ENCODE data around the gene UGT8. TPM values are rescaled to one million over a fixed set of nuclear protein-coding genes. Genes with fewer than 3 reads are reported as not detected.

Gene UGT8
- total and polyA plus RNA-seq, 2 of the 8 experiments (the other 6 are each of a cell fraction or from before 2014, with no cell fraction given), result 16.9 to 26.9 TPM

GRCh38 chr4:114658776-114659175, 60.2 kb downstream of the UGT8 start:
- Histone ChIP-seq H3K23me2 (ENCODE audit: low read depth, low read length) (no peaks in the 10 kb centered on the region), H2BK5ac (ENCODE audit: low read depth, low read length) (no peak overlapping the region), H3K27ac (ENCODE audit: low read depth, low read length) (no peak overlapping the region), H4K91ac (replicated peaks; ENCODE audit: insufficient read length, low read length) (no peak overlapping the region), H3K18ac (ENCODE audit: extremely low read depth, low read length) (no peak overlapping the region), H3K56ac (replicated peaks; ENCODE audit: insufficient read length, low read depth, low read length) (no peak overlapping the region), H4K8ac (ENCODE audit: extremely low read depth, insufficient read depth, low read length) (no peak overlapping the region), H4K20me1 (replicated peaks in 1 of 2; ENCODE audit: control insufficient read depth in 1 of 2, insufficient read depth in 2 of 2, low read length in 2 of 2) (peaks cover 0 to 2% of the 10 kb centered on the region in 2 experiments), H3K27me3 (replicated peaks in 1 of 4; ENCODE audit: control insufficient read depth in 3 of 4, extremely low read depth in 1 of 4, insufficient read depth in 3 of 4, low read length in 3 of 4) (no peaks in the 10 kb centered on the region), H3K4me2 (ENCODE audit: insufficient read depth in 1 of 2, low read depth in 2 of 2, low read length in 2 of 2) (no peak overlapping the region), H3K79me2 (ENCODE audit: control insufficient read depth in 1 of 2, insufficient read depth in 2 of 2, low read length in 2 of 2) (peaks cover 0 to 46% of the 10 kb centered on the region in 2 experiments; a peak in 2 of 4 replicates), H2BK120ac (replicated peaks; ENCODE audit: low read depth, low read length) (no peak overlapping the region), H3K4ac (replicated peaks; ENCODE audit: insufficient read length, low read depth, low read length) (no peak overlapping the region), H4K5ac (ENCODE audit: insufficient read length, low read depth, low read length) (peak overlapping the region; percentile 9), H3K36me3 (ENCODE audit: control insufficient read depth in 2 of 4, insufficient read depth in 4 of 4, low read length in 3 of 4) (no peaks in the 10 kb centered on the region), H3K4me3 (ENCODE audit: extremely low read depth in 1 of 4, insufficient read depth in 2 of 4, low read depth in 3 of 4, low read length in 4 of 4) (no peak overlapping the region), H3K14ac (ENCODE audit: insufficient read length) (no peak overlapping the region), H2BK15ac (ENCODE audit: low read length) (no peak overlapping the region), H3K23ac (ENCODE audit: insufficient read length) (no peak overlapping the region), H2AK5ac (ENCODE audit: low read depth, low read length) (no peak overlapping the region), H2AFZ (ENCODE audit: low read length) (no peak overlapping the region), H2BK12ac (ENCODE audit: low read depth, low read length) (no peak overlapping the region), H3K4me1 (replicated peaks in 1 of 4; ENCODE audit: control insufficient read depth in 3 of 4, insufficient read depth in 4 of 4, low read length in 3 of 4) (peaks cover 0 to 8% (median 1%) of the 10 kb centered on the region in 4 experiments; a peak in 3 of 7 replicates), H3K9ac (replicated peaks in 1 of 4; ENCODE audit: extremely low read depth in 1 of 4, low read depth in 3 of 4, low read length in 3 of 4) (no peak overlapping the region), H3K9me3 (ENCODE audit: insufficient read depth in 2 of 2, low read depth in 1 of 2, low read length in 1 of 2) (no peaks in the 10 kb centered on the region), H3K79me1 (ENCODE audit: low read depth, low read length) (no peaks in the 10 kb centered on the region; the same call in 1 of the 2 replicates), H2BK20ac (ENCODE audit: low read length) (no peak overlapping the region)
- FAIRE-seq, result no peak
- POLR2A ChIA-PET (ENCODE audit: partially characterized antibody), result no interaction called here
- WGBS, 2 experiments (ENCODE audit: extremely low coverage in 1 of 2, insufficient coverage in 1 of 2, insufficient read length in 1 of 2, insufficient replicate concordance in 2 of 2, low coverage in 1 of 2, low lambda C conversion rate in 2 of 2, missing lambda C conversion rate in 1 of 2), result 90% methylated on average over 4 of the region's 4 CpGs; no CpG with 5 or more reads in 1 of the 2 experiments
- CTCF ChIA-PET (ENCODE audit: partially characterized antibody), result interaction anchor here (0.6 to 2.0 kb wide), 30 partner anchors 9 to 274 kb away, joined by 3 to 22 read pairs (median 4); no protein-coding TSS in a partner anchor
- DNase-seq (ENCODE audit: low read depth in 1 of 2, low spot score in 2 of 2), result no peak
- no peak for TF ChIP-seq ASH2L (IDR thresholded peaks at IDR 0.05; ENCODE audit: low read length)
- no peak for TF ChIP-seq CHD1 (IDR thresholded peaks at IDR 0.05; ENCODE audit: low read depth, low read length)
- TF ChIP-seq KDM1A (IDR thresholded peaks at IDR 0.05; ENCODE audit: borderline replicate concordance, low read length), result no peak
- TF ChIP-seq RBBP5 (IDR thresholded peaks at IDR 0.05; ENCODE audit: borderline replicate concordance, low read depth, low read length), result no peak
- no peak for TF ChIP-seq JUND (IDR thresholded peaks at IDR 0.05; ENCODE audit: low read length)
- TF ChIP-seq RFX5 (IDR thresholded peaks at IDR 0.05; ENCODE audit: borderline replicate concordance, low read depth, low read length), result no peak
- no peak for TF ChIP-seq MAFK (IDR thresholded peaks at IDR 0.05; ENCODE audit: low read depth, low read length)
- TF ChIP-seq KDM5A (IDR thresholded peaks at IDR 0.05; ENCODE audit: low read length), result no peak
- TF ChIP-seq SP2 (IDR thresholded peaks at IDR 0.05; ENCODE audit: low read length), result no peak
- TF ChIP-seq SIN3A (conservative IDR thresholded peaks at IDR 0.05 in 1 of 2, IDR thresholded peaks at IDR 0.05 in 1 of 2; ENCODE audit: low read depth in 1 of 2, low read length in 2 of 2), result no peak
- no peak for TF ChIP-seq HDAC6 (IDR thresholded peaks at IDR 0.05; ENCODE audit: low read depth, low read length)
- TF ChIP-seq HDAC2 (IDR thresholded peaks at IDR 0.05; ENCODE audit: borderline replicate concordance in 1 of 2, low read depth in 2 of 2, low read length in 2 of 2), result no peak
- no peak for TF ChIP-seq SIRT6 (IDR thresholded peaks at IDR 0.05; ENCODE audit: low read length)
- TF ChIP-seq NANOG (IDR thresholded peaks at IDR 0.05; ENCODE audit: insufficient read depth, low read depth, low read length, poor library complexity, severe bottlenecking), result no peak

Measured in H1 (cell line).